Pancreas (tissue), 10 donors: ENCODE data around the gene OR10H2. TPM values are rescaled to one million over a fixed set of nuclear protein-coding genes. Genes with fewer than 3 reads are reported as not detected.

Source experiments
- ATAC-seq, 4 donors: fragments of 200-7000 bp; cut with Tn5 transposase; one replicate each; pipeline versions ENCODE4 v1.8.0 to v1.9.1; 2020; ENCODE audit warnings: mild to moderate bottlenecking in 4 of 4, moderate library complexity in 4 of 4
- DNase-seq, 6 donors: peaks; one replicate each; pipeline ENCODE4 v3.0.0-alpha.2; 2020
- FAIRE-seq: peaks from 2 replicates; lab custom pipeline; 2012; peaks lifted over from hg19 to GRCh38; lab: Jason Lieb, UNC
- H3K27ac ChIP-seq, 4 donors: fragments of 200-600 bp; sonication (generic); 1 replicate in 3 of 4; 2 replicates in 1 of 4; pipeline versions ENCODE4 v1.5.0 to v1.8.0; 2020
- H3K27me3 ChIP-seq, 4 donors: fragments of 200-600 bp; one replicate each; pipeline ENCODE4 v1.8.0; 2021
- H3K36me3 ChIP-seq, 3 donors: fragments of 200-600 bp; sonication (generic) in 1 of 3; one replicate each; pipeline versions ENCODE4 v1.5.0 to v1.8.0; 2020 to 2021
- H3K4me1 ChIP-seq, 3 donors: fragments of 200-600 bp; one replicate each; pipeline ENCODE4 v1.8.0; 2021
- H3K4me3 ChIP-seq, 4 donors: fragments of 200-600 bp; sonication (generic) in 2 of 4; one replicate each; pipeline versions ENCODE4 v1.5.0 to v1.8.0; 2020 to 2021
- H3K9me3 ChIP-seq, 4 donors: fragments of 200-600 bp; one replicate each; pipeline ENCODE4 v1.8.0; 2021
- WGBS, 2 donors: extraction: QIAGEN DNeasy Blood & Tissue Kit; methylation state at CpG; one replicate each; pipeline ENCODE4 v1.1.7; 2013; 5-methylcytosine and 5-hydroxymethylcytosine counted together
- intact Hi-C, 3 donors: fragments of 100-400 bp; cut with DNase I; formaldehyde crosslinking; loops; one replicate each; pipeline versions ENCODE4 v1.11.1 to v1.14.2; 2022
- polyA plus RNA-seq, 2 donors: library from polyadenylated mRNA; stranded (reverse); fragments of 200-250 nt; gene quantifications; one replicate each; pipeline ENCODE4 v1.2.3, GENCODE V29; 2013
- total RNA-seq, 6 donors: library from RNA; stranded (reverse); fragmentation: NEBNext Ultra II Directional in 4 of 6; extraction: Animal tissue kit (Norgen Biotek cat#: 25700) in 4 of 6; gene quantifications; one replicate each; pipeline versions ENCODE4 v1.2.1 to v1.2.4, GENCODE V29; 2021 to 2023
- TF ChIP-seq, protein P1 (sequence below), 4 donors: fragments of 200-600 bp; sonication (generic) in 3 of 4; IDR thresholded peaks; one replicate each; pipeline versions ENCODE4 v1.5.0 to v1.8.0; 2021; ENCODE audit warnings: antibody characterized with exemption in 4 of 4
- donor health status: healthy with polysubstance abuse.
- donor health status: DM: no; HTN: no; CAD: no; lungs with moderate emphysema.
- donor health status: DM: no; HTN: no; CAD: no.
- donor health status: control.
- donor health status: control.
- donor health status: Bipolar disorder and iron deficiency.
- donor health status: DM: yes; HTN: yes; CAD: no.
- donor health status: DM: no; HTN: no; CAD: no.
- donor health status: DM: no; HTN: no; CAD: no.
- donor health status: DM: yes; HTN: yes; CAD: no.

OR10H2 gene
- total and polyA plus RNA-seq, 8 donors, result not detected

DNA sequence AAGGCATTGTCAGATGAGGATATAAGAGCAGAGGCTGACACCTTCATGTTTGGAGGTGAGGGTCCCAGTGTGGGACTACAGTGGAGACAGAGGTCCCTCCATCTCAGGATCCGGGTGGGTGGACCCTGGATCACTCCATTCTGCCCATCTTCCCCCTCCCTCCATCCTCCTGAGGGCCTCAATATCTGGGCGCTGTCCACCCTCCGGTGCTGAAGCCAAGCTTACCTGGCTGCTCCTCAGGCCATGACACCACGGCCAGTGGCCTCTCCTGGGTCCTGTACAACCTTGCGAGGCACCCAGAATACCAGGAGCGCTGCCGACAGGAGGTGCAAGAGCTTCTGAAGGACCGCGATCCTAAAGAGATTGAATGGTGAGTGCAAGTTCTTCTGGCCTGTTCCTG, 43.0 kb upstream of the OR10H2 start:
- Histone ChIP-seq H3K4me3 (no peak overlapping the region), H3K4me1 (no peaks in the 10 kb centered on the region), H3K27me3 (no peaks in the 10 kb centered on the region), H3K9me3 (no peaks in the 10 kb centered on the region), H3K36me3 (no peaks in the 10 kb centered on the region), H3K27ac (no peak overlapping the region)
- no peak for DNase-seq
- intact Hi-C loops, result no loop called here
- no peak for FAIRE-seq
- 21 to 27% methylated on average over 7 to 9 of the region's 9 CpGs for WGBS, 2 donors
- TF ChIP-seq, protein P1, sequence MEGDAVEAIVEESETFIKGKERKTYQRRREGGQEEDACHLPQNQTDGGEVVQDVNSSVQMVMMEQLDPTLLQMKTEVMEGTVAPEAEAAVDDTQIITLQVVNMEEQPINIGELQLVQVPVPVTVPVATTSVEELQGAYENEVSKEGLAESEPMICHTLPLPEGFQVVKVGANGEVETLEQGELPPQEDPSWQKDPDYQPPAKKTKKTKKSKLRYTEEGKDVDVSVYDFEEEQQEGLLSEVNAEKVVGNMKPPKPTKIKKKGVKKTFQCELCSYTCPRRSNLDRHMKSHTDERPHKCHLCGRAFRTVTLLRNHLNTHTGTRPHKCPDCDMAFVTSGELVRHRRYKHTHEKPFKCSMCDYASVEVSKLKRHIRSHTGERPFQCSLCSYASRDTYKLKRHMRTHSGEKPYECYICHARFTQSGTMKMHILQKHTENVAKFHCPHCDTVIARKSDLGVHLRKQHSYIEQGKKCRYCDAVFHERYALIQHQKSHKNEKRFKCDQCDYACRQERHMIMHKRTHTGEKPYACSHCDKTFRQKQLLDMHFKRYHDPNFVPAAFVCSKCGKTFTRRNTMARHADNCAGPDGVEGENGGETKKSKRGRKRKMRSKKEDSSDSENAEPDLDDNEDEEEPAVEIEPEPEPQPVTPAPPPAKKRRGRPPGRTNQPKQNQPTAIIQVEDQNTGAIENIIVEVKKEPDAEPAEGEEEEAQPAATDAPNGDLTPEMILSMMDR (IDR thresholded peaks at IDR 0.05), result no peak
- no peak for ATAC-seq

DNA sequence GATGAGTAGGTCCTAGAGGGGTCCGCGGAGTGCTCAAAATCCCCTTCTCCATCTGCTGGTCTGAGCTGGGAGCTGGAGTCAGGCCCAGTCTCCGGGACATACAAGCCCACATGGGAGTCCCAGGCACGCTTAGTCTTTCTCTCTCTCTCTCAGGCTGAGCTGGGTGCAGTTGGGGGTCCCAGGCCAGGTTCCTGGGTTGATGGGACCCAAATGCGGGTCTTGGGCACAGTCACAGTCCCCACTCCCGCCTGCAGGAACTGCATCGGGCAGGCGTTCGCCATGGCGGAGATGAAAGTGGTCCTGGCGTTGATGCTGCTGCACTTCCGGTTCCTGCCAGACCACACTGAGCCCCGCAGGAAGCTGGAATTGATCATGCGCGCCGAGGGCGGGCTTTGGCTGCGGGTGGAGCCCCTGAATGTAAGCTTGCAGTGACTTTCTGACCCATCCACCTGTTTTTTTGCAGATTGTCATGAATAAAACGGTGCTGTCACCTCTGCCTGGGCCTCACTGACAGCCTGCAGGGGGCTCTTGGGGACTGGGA, 31.1 kb upstream of the OR10H2 start:
- no peaks in the 10 kb centered on the region for H3K36me3 ChIP-seq
- H3K27me3 ChIP-seq, result no peaks in the 10 kb centered on the region
- DNase-seq (no peak), ATAC-seq (no peak), FAIRE-seq (no peak)
- no peak overlapping the region for H3K27ac ChIP-seq
- no peaks in the 10 kb centered on the region for H3K4me1 ChIP-seq
- TF ChIP-seq, protein P1 (IDR thresholded peaks at IDR 0.05), result no peak
- H3K4me3 ChIP-seq, result no peak overlapping the region
- no peaks in the 10 kb centered on the region for H3K9me3 ChIP-seq
- WGBS, 2 donors, result 53 to 61% methylated on average over 19 of the region's 19 CpGs
- intact Hi-C loops, result no loop called here

DNA sequence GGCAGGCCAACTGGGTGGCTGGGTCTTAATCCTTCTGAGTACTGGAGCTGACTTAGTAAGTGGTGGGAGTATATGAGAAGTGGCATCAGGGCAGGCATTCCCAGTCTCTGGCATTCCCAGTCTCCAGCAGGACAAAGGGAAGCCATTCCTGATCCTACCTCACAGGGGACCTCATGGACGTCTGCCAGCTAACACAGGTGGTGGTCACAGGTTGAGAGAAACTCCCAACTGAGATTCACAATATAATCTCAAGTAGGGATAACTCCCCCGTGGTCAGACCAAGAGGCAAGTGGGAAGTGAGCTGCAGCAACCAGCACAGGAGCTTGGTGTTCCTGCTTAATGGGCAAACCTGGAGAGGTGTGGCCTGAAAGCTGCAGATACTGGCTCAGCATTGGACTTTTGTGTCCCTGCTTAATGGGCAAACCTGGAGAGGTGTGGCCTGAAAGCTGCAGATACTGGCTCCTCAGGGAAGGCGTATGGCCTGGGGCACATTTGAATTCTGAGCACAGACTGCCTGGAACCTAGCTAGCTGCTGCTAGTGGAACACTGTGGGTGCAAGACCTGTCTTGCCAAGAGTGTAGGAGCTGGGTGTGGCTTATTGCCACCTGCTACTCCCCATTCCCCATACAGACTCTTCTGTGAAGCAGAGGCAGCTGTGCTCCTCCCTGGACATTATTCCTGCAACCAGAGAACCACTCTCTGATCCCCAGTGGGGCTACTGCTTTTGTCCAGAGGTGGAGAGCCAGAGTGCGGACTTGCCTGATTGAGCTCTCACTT, 25.9 kb upstream of the OR10H2 start:
- Histone ChIP-seq H3K4me3 (no peak overlapping the region), H3K4me1 (no peaks in the 10 kb centered on the region), H3K9me3 (no peaks in the 10 kb centered on the region), H3K27ac (no peak overlapping the region), H3K27me3 (no peaks in the 10 kb centered on the region), H3K36me3 (no peaks in the 10 kb centered on the region)
- DNase-seq, result no peak
- no peak for FAIRE-seq
- WGBS, 2 donors, result 49 to 50% methylated on average over 3 to 4 of the region's 4 CpGs
- TF ChIP-seq, protein P1 (IDR thresholded peaks at IDR 0.05), result no peak
- peak in 2 of 4 donors; percentile 49 to 66 for ATAC-seq
- intact Hi-C loops, result no loop called here

DNA sequence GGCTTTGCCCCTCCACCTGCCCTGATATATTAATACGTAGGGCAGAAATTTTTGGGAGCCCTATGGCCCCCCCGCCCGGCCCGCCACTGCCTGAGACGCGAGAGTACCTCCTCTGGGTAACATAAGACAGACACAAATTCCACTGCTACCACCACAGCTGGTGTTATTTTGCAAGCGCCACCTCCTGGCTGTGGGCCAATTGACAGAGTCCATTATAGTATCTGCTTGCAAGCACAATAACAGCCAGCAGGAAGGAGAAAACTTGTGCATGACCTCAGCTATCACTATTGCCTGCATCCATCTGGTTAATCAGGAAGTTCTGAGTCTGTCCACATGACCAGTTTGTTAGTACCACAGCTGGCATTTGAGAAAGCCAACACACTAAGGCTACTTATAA, 25.3 kb upstream of the OR10H2 start:
- H3K27ac ChIP-seq, result no peak overlapping the region
- no peaks in the 10 kb centered on the region for H3K27me3 ChIP-seq
- DNase-seq (peak; percentile 36 to 74 (median 54)), ATAC-seq (peak; percentile 46 to 92 (median 80)), FAIRE-seq (no peak)
- H3K36me3 ChIP-seq, result no peaks in the 10 kb centered on the region
- intact Hi-C loops, result no loop called here
- no peaks in the 10 kb centered on the region for H3K4me1 ChIP-seq
- WGBS, 2 donors, result 4 to 9% methylated on average over 7 of the region's 7 CpGs
- no peak overlapping the region for H3K4me3 ChIP-seq
- H3K9me3 ChIP-seq, result no peaks in the 10 kb centered on the region
- TF ChIP-seq, protein P1 (IDR thresholded peaks at IDR 0.05), result no peak

DNA sequence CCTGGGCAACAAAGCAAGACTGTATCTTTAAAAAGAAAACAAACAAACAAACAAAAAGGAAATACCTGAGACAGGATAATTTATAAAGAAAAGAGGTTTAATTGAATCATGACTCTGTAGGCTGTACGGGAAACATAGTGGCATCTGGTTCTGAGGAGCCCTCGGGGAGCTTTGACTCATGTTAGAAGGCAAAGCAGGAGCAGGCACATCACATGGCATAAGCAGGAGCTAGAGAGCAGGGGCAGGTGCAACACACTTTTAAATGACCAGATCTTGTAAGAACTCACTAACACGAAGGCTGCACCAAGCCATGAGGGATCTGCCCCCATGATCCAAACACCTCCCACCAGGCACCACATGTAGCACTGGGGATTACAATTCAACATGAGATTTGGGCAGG, 13.2 kb upstream of the OR10H2 start:
- DNase-seq (no peak), ATAC-seq (no peak), FAIRE-seq (no peak)
- no peak overlapping the region for H3K4me3 ChIP-seq
- no peak overlapping the region for H3K27ac ChIP-seq
- H3K9me3 ChIP-seq, result no peaks in the 10 kb centered on the region
- intact Hi-C loops, result no loop called here
- H3K27me3 ChIP-seq, result peaks cover 0 to 7% (median 0%) of the 10 kb centered on the region in 4 donors
- WGBS, 2 donors, result 36% methylated on average over 3 of the region's 3 CpGs
- TF ChIP-seq, protein P1 (IDR thresholded peaks at IDR 0.05), result no peak
- no peaks in the 10 kb centered on the region for H3K36me3 ChIP-seq
- H3K4me1 ChIP-seq, result no peaks in the 10 kb centered on the region
